Retinal pigment epithelial cell (primary cell): ENCODE measurements around the gene CARD14.

Experiments used
- DNase-seq: peaks from one replicate; pipeline ENCODE4 v3.0.0-alpha.2; 2010; ENCODE audit warnings: low read depth
- H3K4me3 ChIP-seq: 2 replicates; pipeline ENCODE4 v1.5.1; 2011; ENCODE audit warnings: mild to moderate bottlenecking, low read length, control low read depth, moderate library complexity
- TF ChIP-seq, protein P1 (sequence below): conservative IDR thresholded peaks from 2 replicates; pipeline ENCODE4 v1.5.1; 2011; ENCODE audit warnings: low read depth, low read length, control low read depth, inconsistent platforms

Gene CARD14

DNA sequence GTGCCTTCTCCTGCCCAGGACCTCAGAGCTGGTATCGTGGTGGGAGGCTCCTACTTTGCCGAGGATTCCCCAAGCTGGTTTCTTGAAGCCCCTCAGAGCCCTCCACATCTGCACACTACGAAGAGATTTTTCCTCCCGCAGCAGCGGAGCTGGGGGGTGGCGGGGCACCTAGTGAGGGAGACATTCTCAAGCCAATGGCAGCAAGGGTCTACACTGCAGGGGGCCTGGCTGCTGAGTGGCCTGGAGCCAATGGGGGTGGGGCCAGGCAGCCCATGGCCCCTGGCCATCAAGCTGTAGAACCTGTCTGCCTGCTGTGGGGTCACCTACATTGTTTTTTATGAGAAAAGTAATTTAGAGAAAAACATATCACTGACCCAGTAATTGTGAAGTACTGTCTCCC, 55.4 kb downstream of the CARD14 start:
- DNase-seq, result no peak
- H3K4me3 ChIP-seq, result no peak overlapping the region
- TF ChIP-seq, protein P1, sequence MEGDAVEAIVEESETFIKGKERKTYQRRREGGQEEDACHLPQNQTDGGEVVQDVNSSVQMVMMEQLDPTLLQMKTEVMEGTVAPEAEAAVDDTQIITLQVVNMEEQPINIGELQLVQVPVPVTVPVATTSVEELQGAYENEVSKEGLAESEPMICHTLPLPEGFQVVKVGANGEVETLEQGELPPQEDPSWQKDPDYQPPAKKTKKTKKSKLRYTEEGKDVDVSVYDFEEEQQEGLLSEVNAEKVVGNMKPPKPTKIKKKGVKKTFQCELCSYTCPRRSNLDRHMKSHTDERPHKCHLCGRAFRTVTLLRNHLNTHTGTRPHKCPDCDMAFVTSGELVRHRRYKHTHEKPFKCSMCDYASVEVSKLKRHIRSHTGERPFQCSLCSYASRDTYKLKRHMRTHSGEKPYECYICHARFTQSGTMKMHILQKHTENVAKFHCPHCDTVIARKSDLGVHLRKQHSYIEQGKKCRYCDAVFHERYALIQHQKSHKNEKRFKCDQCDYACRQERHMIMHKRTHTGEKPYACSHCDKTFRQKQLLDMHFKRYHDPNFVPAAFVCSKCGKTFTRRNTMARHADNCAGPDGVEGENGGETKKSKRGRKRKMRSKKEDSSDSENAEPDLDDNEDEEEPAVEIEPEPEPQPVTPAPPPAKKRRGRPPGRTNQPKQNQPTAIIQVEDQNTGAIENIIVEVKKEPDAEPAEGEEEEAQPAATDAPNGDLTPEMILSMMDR, result no peak

GRCh38 chr17:80227156-80227555, 57.3 kb downstream of the CARD14 start:
- H3K4me3 ChIP-seq, result no peak overlapping the region
- DNase-seq, result no peak
- TF ChIP-seq, protein P1, result no peak

GRCh38 chr17:80227666-80228065, 57.8 kb downstream of the CARD14 start:
- DNase-seq, result no peak
- no peak overlapping the region for H3K4me3 ChIP-seq
- TF ChIP-seq, protein P1, result no peak

GRCh38 chr17:80228477-80228876, 58.6 kb downstream of the CARD14 start:
- DNase-seq, result no peak
- TF ChIP-seq, protein P1, result no peak
- H3K4me3 ChIP-seq, result no peak overlapping the region

- DNase-seq, result no peak
- TF ChIP-seq, protein P1, result no peak
- no peak overlapping the region for H3K4me3 ChIP-seq
Measured at GRCh38 chr17:80229011-80229410, 59.2 kb downstream of the CARD14 start.

DNA sequence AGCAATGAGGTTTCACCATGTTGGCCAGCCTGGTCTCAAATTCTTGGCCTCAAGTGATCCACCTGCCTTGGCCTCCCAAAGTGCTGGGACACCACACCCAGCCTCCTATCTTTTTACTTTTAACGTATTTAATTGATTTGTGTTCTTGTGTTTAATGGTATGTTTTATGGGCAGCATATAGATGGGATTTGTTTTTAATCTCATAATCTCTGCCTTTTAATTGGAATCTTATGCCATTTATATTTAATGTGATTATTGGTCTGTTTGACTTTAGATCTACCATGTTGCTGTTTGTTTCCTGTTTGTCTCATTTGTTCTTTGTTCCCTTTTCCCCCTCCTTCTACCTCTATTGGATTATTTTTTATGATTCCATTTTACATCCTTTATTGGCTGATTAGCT, 62.6 kb downstream of the CARD14 start:
- TF ChIP-seq, protein P1, result no peak
- no peak for DNase-seq
- no peak overlapping the region for H3K4me3 ChIP-seq

- TF ChIP-seq, protein P1, result no peak
- no peak for DNase-seq
- H3K4me3 ChIP-seq, result no peak overlapping the region
Measured at GRCh38 chr17:80233202-80233601, 63.4 kb downstream of the CARD14 start.
